Measurements from ENCODE around the gene EHD4.

- TF ChIP-seq SIN3A (IDR thresholded peaks at IDR 0.05; ENCODE audit: borderline replicate concordance, insufficient read depth, low read length) (no peak), TAF1 (IDR thresholded peaks at IDR 0.05; ENCODE audit: borderline replicate concordance, insufficient read depth, low read length) (no peak), POLR2AphosphoS5 (IDR thresholded peaks at IDR 0.05; ENCODE audit: low read depth, low read length) (no peak), FOXP2 (optimal IDR thresholded peaks at IDR 0.05; ENCODE audit: borderline replicate concordance, extremely low read depth, extremely low read length, insufficient read depth) (no peak)
- TF ChIP-seq, protein P1, sequence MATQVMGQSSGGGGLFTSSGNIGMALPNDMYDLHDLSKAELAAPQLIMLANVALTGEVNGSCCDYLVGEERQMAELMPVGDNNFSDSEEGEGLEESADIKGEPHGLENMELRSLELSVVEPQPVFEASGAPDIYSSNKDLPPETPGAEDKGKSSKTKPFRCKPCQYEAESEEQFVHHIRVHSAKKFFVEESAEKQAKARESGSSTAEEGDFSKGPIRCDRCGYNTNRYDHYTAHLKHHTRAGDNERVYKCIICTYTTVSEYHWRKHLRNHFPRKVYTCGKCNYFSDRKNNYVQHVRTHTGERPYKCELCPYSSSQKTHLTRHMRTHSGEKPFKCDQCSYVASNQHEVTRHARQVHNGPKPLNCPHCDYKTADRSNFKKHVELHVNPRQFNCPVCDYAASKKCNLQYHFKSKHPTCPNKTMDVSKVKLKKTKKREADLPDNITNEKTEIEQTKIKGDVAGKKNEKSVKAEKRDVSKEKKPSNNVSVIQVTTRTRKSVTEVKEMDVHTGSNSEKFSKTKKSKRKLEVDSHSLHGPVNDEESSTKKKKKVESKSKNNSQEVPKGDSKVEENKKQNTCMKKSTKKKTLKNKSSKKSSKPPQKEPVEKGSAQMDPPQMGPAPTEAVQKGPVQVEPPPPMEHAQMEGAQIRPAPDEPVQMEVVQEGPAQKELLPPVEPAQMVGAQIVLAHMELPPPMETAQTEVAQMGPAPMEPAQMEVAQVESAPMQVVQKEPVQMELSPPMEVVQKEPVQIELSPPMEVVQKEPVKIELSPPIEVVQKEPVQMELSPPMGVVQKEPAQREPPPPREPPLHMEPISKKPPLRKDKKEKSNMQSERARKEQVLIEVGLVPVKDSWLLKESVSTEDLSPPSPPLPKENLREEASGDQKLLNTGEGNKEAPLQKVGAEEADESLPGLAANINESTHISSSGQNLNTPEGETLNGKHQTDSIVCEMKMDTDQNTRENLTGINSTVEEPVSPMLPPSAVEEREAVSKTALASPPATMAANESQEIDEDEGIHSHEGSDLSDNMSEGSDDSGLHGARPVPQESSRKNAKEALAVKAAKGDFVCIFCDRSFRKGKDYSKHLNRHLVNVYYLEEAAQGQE (IDR thresholded peaks at IDR 0.05; ENCODE audit: insufficient read depth in 1 of 2, low read depth in 2 of 2, low read length in 2 of 2), result no peak
Measured at GRCh38 chr15:41849861-41850260, 122.5 kb downstream of the EHD4 start.

All from PFSK-1 (cell line).